IMR-90 (cell line): ENCODE results near the gene PLXNB3. TPM values are rescaled to one million over a fixed set of nuclear protein-coding genes. Genes with fewer than 3 reads are reported as not detected.

ENCODE experiments used
- SMC3 ChIP-seq: fragments of 150-350 bp; IDR thresholded peaks from 2 replicates; pipeline ENCODE4 v1.6.1; 2016; ENCODE audit warnings: low read depth, mild to moderate bottlenecking, antibody characterized with exemption, low read length, moderate library complexity
- USF2 ChIP-seq: fragments of 150-350 bp; IDR thresholded peaks from 2 replicates; pipeline ENCODE4 v1.6.1; 2017; ENCODE audit warnings: mild to moderate bottlenecking, antibody characterized with exemption, low read length, low read depth
- polyA plus RNA-seq, 3 experiments: library from polyadenylated mRNA; depleted of rRNA; stranded (reverse); fragments of >200 nt; gene quantifications; 2 replicates each; pipeline ENCODE4 v1.2.3, GENCODE V29; 2012; ENCODE audit warnings: low replicate concordance in 1 of 3
- total RNA-seq: library from RNA; depleted of rRNA; stranded (reverse); fragments of >200 nt; gene quantifications from 2 replicates; pipeline ENCODE4 v1.2.3, GENCODE V29; 2012

The PLXNB3 gene
- total and polyA plus RNA-seq, 2 of the 4 experiments (the other 2 are of a cell fraction) = 0.36 to 22.3 TPM

- TF ChIP-seq USF2 (no peak), SMC3 (no peak)
These were observed 7.6 kb downstream of the PLXNB3 start (continued) for GRCh38 chrX:153771415-153772315.
